IPS-NIHi7 (cell line): ENCODE results near the gene CCL20.
A peak's percentile ranks its signal among the peaks of the same experiment; 100 is the strongest.
"Not testable (repeated sequence)": the region's sequence is repeated elsewhere in the genome, so short reads cannot be mapped to it uniquely, and the experiment has no call there.

ENCODE experiments used
- DNase-seq: peaks from one replicate; pipeline ENCODE4 v3.0.0; 2012; ENCODE audit warnings: mixed read lengths; ENCODE audit errors: extremely low spot score

Gene CCL20

GRCh38 chr2:227813562-227814353, at the start of gene CCL20:
CCL20 (plus strand) TSS chr2:227813842; CDS start chr2:227813912, 70 bp downstream.
- DNase-seq, result no peak

GRCh38 chr2:227765788-227766372, 47.8 kb upstream of the CCL20 start:
- no peak for DNase-seq

- DNase-seq, result peak; percentile 88
These were observed 47.2 kb upstream of the CCL20 start for GRCh38 chr2:227766373-227766883.

GRCh38 chr2:227767830-227768229, 45.8 kb upstream of the CCL20 start:
- DNase-seq, result no peak

- DNase-seq, result no peak
These were observed 41.4 kb upstream of the CCL20 start for GRCh38 chr2:227772197-227772661.

- no peak for DNase-seq
These were observed 40.7 kb upstream of the CCL20 start for GRCh38 chr2:227772932-227773331.

GRCh38 chr2:227774011-227774624, 39.5 kb upstream of the CCL20 start:
- peak; percentile 65 for DNase-seq

GRCh38 chr2:227774895-227775842, 38.5 kb upstream of the CCL20 start:
- no peak for DNase-seq

GRCh38 chr2:227780981-227781615, 32.5 kb upstream of the CCL20 start:
- no peak for DNase-seq

- no peak for DNase-seq
These were observed 31.8 kb upstream of the CCL20 start for GRCh38 chr2:227781841-227782240.

- no peak for DNase-seq
These were observed 30.8 kb upstream of the CCL20 start for GRCh38 chr2:227782804-227783203.

- no peak for DNase-seq
These were observed 30.1 kb upstream of the CCL20 start for GRCh38 chr2:227783404-227784138.

- DNase-seq, result no peak
These were observed 28.3 kb upstream of the CCL20 start for GRCh38 chr2:227785293-227785692.

GRCh38 chr2:227788561-227789018, 25.1 kb upstream of the CCL20 start:
- no peak for DNase-seq

- no peak for DNase-seq
These were observed 23.8 kb upstream of the CCL20 start for GRCh38 chr2:227789803-227790202.

GRCh38 chr2:227793148-227793712, 20.4 kb upstream of the CCL20 start:
- DNase-seq, result no peak

- DNase-seq, result no peak
These were observed 17.5 kb upstream of the CCL20 start for GRCh38 chr2:227796045-227796711.

- not testable (repeated sequence) for DNase-seq
These were observed 16.9 kb upstream of the CCL20 start for GRCh38 chr2:227796768-227797167.

- no peak for DNase-seq
These were observed 14.4 kb upstream of the CCL20 start for GRCh38 chr2:227799202-227799601.
